HG03139 (cell line): ENCODE data around the gene COL9A3.

Experiments used
- ATAC-seq: cut with Tn5 transposase; IDR thresholded peaks from one replicate; pipeline ENCODE4 v1.9.1; 2021; ENCODE audit not compliant: unreplicated experiment

COL9A3 gene

GRCh38 chr20:62822239-62822787 lies 5.5 kb downstream of the COL9A3 start:
- ATAC-seq = no peak

GRCh38 chr20:62822788-62823651 lies 6.2 kb downstream of the COL9A3 start:
- no peak for ATAC-seq

GRCh38 chr20:62823688-62824475 lies 7.0 kb downstream of the COL9A3 start:
- ATAC-seq = no peak

- no peak for ATAC-seq
Measured at GRCh38 chr20:62824476-62825332, 7.9 kb downstream of the COL9A3 start.

- no peak for ATAC-seq
Measured at GRCh38 chr20:62825333-62825985, 8.6 kb downstream of the COL9A3 start.

GRCh38 chr20:62825986-62826645 lies 9.3 kb downstream of the COL9A3 start:
- ATAC-seq = no peak

- ATAC-seq = no peak
Measured at GRCh38 chr20:62826646-62827310, 9.9 kb downstream of the COL9A3 start.

- no peak for ATAC-seq
Measured at GRCh38 chr20:62827311-62828038, 10.6 kb downstream of the COL9A3 start.

GRCh38 chr20:62828051-62828450 lies 11.2 kb downstream of the COL9A3 start:
- ATAC-seq = no peak

- no peak for ATAC-seq
Measured at GRCh38 chr20:62828511-62829230, 11.8 kb downstream of the COL9A3 start.

GRCh38 chr20:62829231-62830230 lies 12.7 kb downstream of the COL9A3 start:
- no peak for ATAC-seq

- no peak for ATAC-seq
Measured at GRCh38 chr20:62830251-62830650, 13.4 kb downstream of the COL9A3 start.

- ATAC-seq = no peak
Measured at GRCh38 chr20:62830821-62831220, 14.0 kb downstream of the COL9A3 start.

- ATAC-seq = no peak
Measured at GRCh38 chr20:62831361-62831788, 14.5 kb downstream of the COL9A3 start.

- no peak for ATAC-seq
Measured at GRCh38 chr20:62831854-62832211, 15.0 kb downstream of the COL9A3 start.

GRCh38 chr20:62832212-62832922 lies 15.5 kb downstream of the COL9A3 start:
- ATAC-seq = no peak
